Body of pancreas (tissue), 4 donors: ENCODE measurements around the gene TUT4.

Source experiments
- POLR2A ChIP-seq, 3 donors: fragments of 450-650 bp; IDR thresholded peaks; one replicate each; pipeline ENCODE4 v1.6.1; 2016; ENCODE audit warnings: antibody characterized with exemption in 3 of 3, mild to moderate bottlenecking in 2 of 3
- TF ChIP-seq, protein P1 (sequence below), 7 experiments: fragments of 450-650 bp in 4 of 7; fragments of 200-600 bp in 3 of 7; sonication (generic) in 3 of 7; IDR thresholded peaks; one replicate each; pipeline ENCODE4 v1.5.1; 2016 to 2019; ENCODE audit warnings: antibody characterized with exemption in 7 of 7

DNA sequence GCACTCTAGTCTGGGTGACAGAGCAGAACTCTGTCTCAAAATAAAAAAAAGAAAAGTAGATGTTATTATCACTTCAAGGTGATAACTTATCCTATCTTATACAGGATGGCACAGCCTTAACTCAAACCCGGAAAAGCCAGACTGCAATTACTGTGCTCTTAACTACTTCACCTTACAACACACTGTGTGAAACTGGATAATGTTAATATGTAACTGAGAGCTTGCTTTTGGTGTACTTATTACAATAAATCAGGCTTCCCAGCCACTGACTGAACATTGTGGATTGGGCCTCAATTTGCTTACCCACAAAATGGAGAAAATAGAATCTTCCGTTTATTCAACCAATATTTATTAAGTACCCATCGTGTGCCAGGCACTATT lies 150.0 kb downstream of the TUT4 start:
- TF ChIP-seq, protein P1, sequence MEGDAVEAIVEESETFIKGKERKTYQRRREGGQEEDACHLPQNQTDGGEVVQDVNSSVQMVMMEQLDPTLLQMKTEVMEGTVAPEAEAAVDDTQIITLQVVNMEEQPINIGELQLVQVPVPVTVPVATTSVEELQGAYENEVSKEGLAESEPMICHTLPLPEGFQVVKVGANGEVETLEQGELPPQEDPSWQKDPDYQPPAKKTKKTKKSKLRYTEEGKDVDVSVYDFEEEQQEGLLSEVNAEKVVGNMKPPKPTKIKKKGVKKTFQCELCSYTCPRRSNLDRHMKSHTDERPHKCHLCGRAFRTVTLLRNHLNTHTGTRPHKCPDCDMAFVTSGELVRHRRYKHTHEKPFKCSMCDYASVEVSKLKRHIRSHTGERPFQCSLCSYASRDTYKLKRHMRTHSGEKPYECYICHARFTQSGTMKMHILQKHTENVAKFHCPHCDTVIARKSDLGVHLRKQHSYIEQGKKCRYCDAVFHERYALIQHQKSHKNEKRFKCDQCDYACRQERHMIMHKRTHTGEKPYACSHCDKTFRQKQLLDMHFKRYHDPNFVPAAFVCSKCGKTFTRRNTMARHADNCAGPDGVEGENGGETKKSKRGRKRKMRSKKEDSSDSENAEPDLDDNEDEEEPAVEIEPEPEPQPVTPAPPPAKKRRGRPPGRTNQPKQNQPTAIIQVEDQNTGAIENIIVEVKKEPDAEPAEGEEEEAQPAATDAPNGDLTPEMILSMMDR (IDR thresholded peaks at IDR 0.05): no peak
- no peak for TF ChIP-seq POLR2A (IDR thresholded peaks at IDR 0.05)
